B cell (primary cell): ENCODE measurements around the gene ABHD3. TPM values are rescaled to one million over a fixed set of nuclear protein-coding genes. Genes with fewer than 3 reads are reported as not detected.

Experiments used
- ATAC-seq: fragments of 200-7000 bp; cut with Tn5 transposase; one replicate; pipeline ENCODE4 v1.10.0; 2021; ENCODE audit warnings: low read depth, mild to moderate bottlenecking, moderate number of reproducible peaks, moderate library complexity
- CTCF ChIA-PET: fragments of 350-600 bp; sonication (Branson Sonifier 250); formaldehyde crosslinking; loops from one replicate; lab custom pipeline; 2021; ENCODE audit warnings: antibody characterized with exemption, inconsistent platforms; lab: Charles Lee
- POLR2A ChIA-PET: fragments of 350-600 bp; sonication (Branson Sonifier 250); formaldehyde crosslinking; loops from one replicate; lab custom pipeline; 2021; ENCODE audit warnings: antibody characterized with exemption; lab: Charles Lee
- DNase-seq: peaks from one replicate; pipeline ENCODE4 v3.0.0; 2013
- H2AFZ ChIP-seq: 2 replicates; pipeline ENCODE4 v1.6.1; 2012; ENCODE audit warnings: mild to moderate bottlenecking, low read depth, low read length; ENCODE audit not compliant: insufficient read depth, poor library complexity, severe bottlenecking
- H3K27ac ChIP-seq, 2 donors: 1 replicate in 1 of 2; 2 replicates in 1 of 2; pipeline ENCODE4 v1.5.1; 2012 to 2013; ENCODE audit warnings: low read length in 2 of 2, mild to moderate bottlenecking in 2 of 2, moderate library complexity in 1 of 2
- H3K27me3 ChIP-seq, 4 experiments: fragments of 200-600 bp in 1 of 4; sonication (generic) in 1 of 4; replicated peaks in 1 of 4; 1 replicate in 2 of 4; 2 replicates in 2 of 4; pipeline versions ENCODE4 v1.6.1 to v1.7.0; 2013 to 2016; ENCODE audit warnings: low read length in 3 of 4, mild to moderate bottlenecking in 2 of 4, mixed read lengths in 1 of 4, moderate library complexity in 1 of 4; ENCODE audit not compliant: insufficient read depth in 4 of 4, control insufficient read depth in 3 of 4; ENCODE audit errors: control extremely low read depth in 1 of 4
- H3K36me3 ChIP-seq, 2 experiments: replicated peaks in 1 of 2; 1 replicate in 1 of 2; 2 replicates in 1 of 2; pipeline versions ENCODE4 v1.6.1 to v1.7.1; 2013; ENCODE audit warnings: low read length in 1 of 2; ENCODE audit not compliant: insufficient read depth in 2 of 2, control insufficient read depth in 1 of 2; ENCODE audit errors: control extremely low read depth in 1 of 2, extremely low read depth in 1 of 2
- H3K4me1 ChIP-seq, 2 donors: fragments of 200-600 bp in 1 of 2; sonication (generic) in 1 of 2; 1 replicate in 1 of 2; 2 replicates in 1 of 2; pipeline versions ENCODE4 v1.5.1 to v1.6.1; 2013 to 2017; ENCODE audit warnings: low read length in 2 of 2; ENCODE audit not compliant: control insufficient read depth in 2 of 2, insufficient read depth in 2 of 2
- H3K4me2 ChIP-seq: replicated peaks from 2 replicates; pipeline ENCODE3; 2012; ENCODE audit warnings: mild to moderate bottlenecking, low read depth, low read length; ENCODE audit not compliant: poor library complexity, severe bottlenecking
- H3K4me3 ChIP-seq, 5 experiments: fragments of 200-600 bp in 1 of 5; sonication (generic) in 1 of 5; 1 replicate in 3 of 5; 2 replicates in 2 of 5; pipeline versions ENCODE4 v1.5.1 to v1.7.0; 2011 to 2016; ENCODE audit warnings: low read length in 4 of 5, mild to moderate bottlenecking in 4 of 5, low read depth in 2 of 5, control low read depth in 1 of 5, moderate library complexity in 1 of 5; ENCODE audit not compliant: insufficient read depth in 1 of 5; ENCODE audit errors: control extremely low read depth in 1 of 5, extremely low read depth in 1 of 5
- H3K79me2 ChIP-seq: fragments of 200-600 bp; sonication (generic); one replicate; pipeline ENCODE4 v1.6.0; 2016; ENCODE audit warnings: low read length; ENCODE audit not compliant: control insufficient read depth, insufficient read depth
- H3K9ac ChIP-seq: fragments of 200-600 bp; sonication (generic); 2 replicates; pipeline ENCODE4 v1.6.1; 2017; ENCODE audit warnings: mild to moderate bottlenecking, low read length, moderate library complexity
- H3K9me3 ChIP-seq, 3 donors: one replicate each; pipeline versions ENCODE4 v1.6.1 to v1.7.1; 2013; ENCODE audit warnings: low read length in 2 of 3; ENCODE audit not compliant: control insufficient read depth in 2 of 3, insufficient read depth in 1 of 3; ENCODE audit errors: control extremely low read depth in 1 of 3
- H4K20me1 ChIP-seq: 2 replicates; pipeline ENCODE4 v1.6.0; 2012; ENCODE audit warnings: mild to moderate bottlenecking, low read length; ENCODE audit not compliant: insufficient read depth, control insufficient read depth, poor library complexity, severe bottlenecking
- H3K27ac Mint-ChIP-seq: one replicate; pipeline ENCODE4 v1.8.0; 2021; ENCODE audit warnings: mixed read lengths
- H3K27me3 Mint-ChIP-seq: one replicate; pipeline ENCODE4 v1.8.0; 2021; ENCODE audit warnings: mixed read lengths
- H3K4me1 Mint-ChIP-seq: one replicate; pipeline ENCODE4 v1.8.0; 2021; ENCODE audit warnings: mixed read lengths
- H3K4me3 Mint-ChIP-seq: one replicate; pipeline ENCODE4 v1.8.0; 2021; ENCODE audit warnings: mixed read lengths
- H3K9me3 Mint-ChIP-seq: one replicate; pipeline ENCODE4 v1.8.0; 2022; ENCODE audit warnings: mixed read lengths; ENCODE audit not compliant: insufficient read depth
- CTCF ChIP-seq: fragments of 200-600 bp; IDR thresholded peaks from one replicate; pipeline ENCODE4 v1.8.0; 2022; ENCODE audit warnings: antibody characterized with exemption, mild to moderate bottlenecking
- EZH2 ChIP-seq: IDR thresholded peaks from 2 replicates; pipeline ENCODE4 v1.6.1; 2012; ENCODE audit warnings: borderline replicate concordance, low read depth, mild to moderate bottlenecking, moderate library complexity, low read length; ENCODE audit not compliant: insufficient read depth, poor library complexity, severe bottlenecking
- WGBS: methylation state at CpG from one replicate; pipeline ENCODE4 v1.1.5; 2013; ENCODE audit warnings: missing lambda C conversion rate; ENCODE audit not compliant: insufficient coverage; 5-methylcytosine and 5-hydroxymethylcytosine counted together
- intact Hi-C: fragments of 100-400 bp; cut with micrococcal nuclease; formaldehyde crosslinking; loops from one replicate; pipeline ENCODE4 v1.10.0; 2022
- polyA plus RNA-seq: library from polyadenylated mRNA; depleted of rRNA; stranded (reverse); fragments of >200 nt; gene quantifications from 2 replicates; pipeline ENCODE4 v1.2.3, GENCODE V29; 2012
- total RNA-seq, 2 donors: library from RNA; stranded (reverse); fragments of 120-200 nt in 1 of 2; gene quantifications; 1 replicate in 1 of 2; 2 replicates in 1 of 2; pipeline versions ENCODE4 v1.2.3 to v1.2.4, GENCODE V29; 2013 to 2022

The ABHD3 gene
- total and polyA plus RNA-seq, 2 donors (not counting 1 experiment from before 2014, with no cell fraction given): 24.7 to 27.6 TPM

DNA sequence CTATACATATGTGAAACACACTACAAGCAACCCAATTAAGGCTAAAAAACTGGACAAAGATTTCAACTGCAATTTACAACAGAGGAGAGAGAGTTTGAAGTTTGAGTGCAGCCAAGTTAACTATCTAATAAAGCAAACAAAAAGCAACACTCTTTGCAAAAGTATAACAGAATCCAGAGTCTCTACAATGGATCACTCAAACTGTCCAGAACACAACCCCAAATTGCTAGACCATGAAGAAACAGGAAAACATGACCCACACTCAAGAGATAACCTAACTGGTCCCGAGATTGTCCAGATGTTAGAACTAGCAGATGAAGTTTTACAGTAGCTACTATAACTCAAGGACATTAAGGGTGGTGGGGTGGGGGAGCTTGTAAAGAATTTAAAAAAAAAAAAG is 14.8 kb downstream of the ABHD3 start:
- no CpG with 5 or more reads among the region's 1 CpG for WGBS
- H3K4me3 Mint-ChIP-seq: no peak overlapping the region
- Histone ChIP-seq H4K20me1 (no peaks in the 10 kb centered on the region), H3K79me2 (peaks cover 11% of the 10 kb centered on the region), H3K9me3 (peaks cover 2 to 9% (median 6%) of the 10 kb centered on the region in 3 donors), H2AFZ (no peak overlapping the region), H3K4me2 (no peak overlapping the region), H3K4me1 (peaks cover 20 to 22% of the 10 kb centered on the region in 2 donors), H3K27me3 (no peaks in the 10 kb centered on the region), H3K9ac (no peak overlapping the region), H3K4me3 (no peak overlapping the region), H3K27ac (no peak overlapping the region), H3K36me3 (peaks cover 2 to 20% of the 10 kb centered on the region in 2 experiments)
- TF ChIP-seq EZH2: no peak
- TF ChIP-seq CTCF: no peak
- DNase-seq (no peak), ATAC-seq (no peak)
- H3K4me1 Mint-ChIP-seq: peaks cover 26% of the 10 kb centered on the region
- intact Hi-C loops: no loop called here
- ChIA-PET CTCF (no interaction called here), POLR2A (no interaction called here)
- H3K9me3 Mint-ChIP-seq: peaks cover 6% of the 10 kb centered on the region
- no peaks in the 10 kb centered on the region for H3K27me3 Mint-ChIP-seq
- H3K27ac Mint-ChIP-seq: peak overlapping the region; percentile 10

GRCh38 chr18:21686282-21687105 is 18.1 kb downstream of the ABHD3 start:
- intact Hi-C loops: no loop called here

More at GRCh38 chr18:21686282-21687105, 18.1 kb downstream of the ABHD3 start:
- Histone ChIP-seq H4K20me1 (no peaks in the 10 kb centered on the region), H3K27me3 (no peaks in the 10 kb centered on the region), H3K4me1 (peaks cover 28 to 30% of the 10 kb centered on the region in 2 donors), H3K79me2 (peaks cover 9% of the 10 kb centered on the region), H2AFZ (no peak overlapping the region), H3K9me3 (peaks cover 2 to 9% (median 6%) of the 10 kb centered on the region in 3 donors), H3K4me3 (no peak overlapping the region), H3K9ac (no peak overlapping the region), H3K36me3 (peaks cover 0 to 5% of the 10 kb centered on the region in 2 experiments), H3K4me2 (peak overlapping the region; percentile 52), H3K27ac (peak overlapping the region; percentile 65 to 68)
- ChIA-PET POLR2A (interaction anchor here (0.6 kb wide), 1 partner anchor 78 kb away, joined by 4 read pairs; no protein-coding TSS in a partner anchor), CTCF (interaction anchor here (1.2 kb wide), 1 partner anchor 17 kb away, joined by 4 read pairs; no protein-coding TSS in a partner anchor)
- peaks cover 4% of the 10 kb centered on the region for H3K9me3 Mint-ChIP-seq
- ATAC-seq (no peak), DNase-seq (no peak)
- WGBS: 93% methylated on average over 4 of the region's 8 CpGs
- no peak for TF ChIP-seq EZH2
- TF ChIP-seq CTCF: no peak
- H3K4me3 Mint-ChIP-seq: no peak overlapping the region
- H3K27ac Mint-ChIP-seq: peak overlapping the region; percentile 50
- no peaks in the 10 kb centered on the region for H3K27me3 Mint-ChIP-seq
- H3K4me1 Mint-ChIP-seq: peaks cover 28% of the 10 kb centered on the region
